Measurements from ENCODE around the gene FGA. TPM values are rescaled to one million over a fixed set of nuclear protein-coding genes. Genes with fewer than 3 reads are reported as not detected.

Gene FGA
- total RNA-seq, 1 experiment from 2014 or later: not detected

GRCh38 chr4:154583230-154583629 lies 7.3 kb downstream of the FGA start:
- no peaks in the 10 kb centered on the region for H3K4me1 ChIP-seq (replicated peaks; ENCODE audit: insufficient read depth)
- no peaks in the 10 kb centered on the region for H3K79me2 ChIP-seq (ENCODE audit: low read depth)
- H2AFZ ChIP-seq: no peak overlapping the region
- H3K27ac ChIP-seq: no peak overlapping the region
- intact Hi-C loops (cut with micrococcal nuclease; ENCODE audit: unreplicated experiment): no loop called here
- no peaks in the 10 kb centered on the region for H4K20me1 ChIP-seq (ENCODE audit: insufficient read depth)
- H3K9me3 ChIP-seq (ENCODE audit: insufficient read depth, low read depth): no peaks in the 10 kb centered on the region
- DNase-seq: no peak
- H3K4me2 ChIP-seq: no peak overlapping the region
- BruUV-seq (replicated peaks): no TSS peak
- H3F3A ChIP-seq (ENCODE audit: insufficient read depth, low read depth): no peaks in the 10 kb centered on the region
- CTCF ChIA-PET: no interaction called here
- TF ChIP-seq EZH2 (IDR thresholded peaks at IDR 0.05; ENCODE audit: low read depth) (no peak), CTCF (conservative IDR thresholded peaks at IDR 0.05) (no peak)
- H3K27me3 ChIP-seq (ENCODE audit: insufficient read depth, low read depth): no peaks in the 10 kb centered on the region
- no peaks in the 10 kb centered on the region for H3K9me2 ChIP-seq (ENCODE audit: insufficient read depth)
- no peaks in the 10 kb centered on the region for H3K36me3 ChIP-seq (ENCODE audit: low read depth)
- no peak overlapping the region for H3K4me3 ChIP-seq
- POLR2A ChIA-PET (ENCODE audit: unreplicated experiment): no interaction called here

GRCh38 chr4:154582723-154583122 lies 7.8 kb downstream of the FGA start:
- ChIA-PET CTCF (no interaction called here), POLR2A (ENCODE audit: unreplicated experiment) (no interaction called here)
- H3K36me3 ChIP-seq (ENCODE audit: low read depth): no peaks in the 10 kb centered on the region
- no peak overlapping the region for H3K27ac ChIP-seq
- intact Hi-C loops (cut with micrococcal nuclease; ENCODE audit: unreplicated experiment): no loop called here
- no peak overlapping the region for H3K4me3 ChIP-seq
- H3K9me2 ChIP-seq (ENCODE audit: insufficient read depth): no peaks in the 10 kb centered on the region
- no peaks in the 10 kb centered on the region for H4K20me1 ChIP-seq (ENCODE audit: insufficient read depth)
- no peaks in the 10 kb centered on the region for H3K9me3 ChIP-seq (ENCODE audit: insufficient read depth, low read depth)
- H3K27me3 ChIP-seq (ENCODE audit: insufficient read depth, low read depth): no peaks in the 10 kb centered on the region
- H2AFZ ChIP-seq: no peak overlapping the region
- DNase-seq: no peak
- BruUV-seq (replicated peaks): no TSS peak
- H3K79me2 ChIP-seq (ENCODE audit: low read depth): no peaks in the 10 kb centered on the region
- no peaks in the 10 kb centered on the region for H3K4me1 ChIP-seq (replicated peaks; ENCODE audit: insufficient read depth)
- TF ChIP-seq EZH2 (IDR thresholded peaks at IDR 0.05; ENCODE audit: low read depth) (no peak), CTCF (conservative IDR thresholded peaks at IDR 0.05) (no peak)
- no peaks in the 10 kb centered on the region for H3F3A ChIP-seq (ENCODE audit: insufficient read depth, low read depth)
- no peak overlapping the region for H3K4me2 ChIP-seq

- no TSS peak for BruUV-seq (replicated peaks)
- CTCF ChIA-PET: no interaction called here
- intact Hi-C loops (cut with micrococcal nuclease; ENCODE audit: unreplicated experiment): no loop called here
These were observed 10.6 kb downstream of the FGA start for GRCh38 chr4:154579927-154580326.

More at GRCh38 chr4:154579927-154580326, 10.6 kb downstream of the FGA start:
- TF ChIP-seq EZH2 (IDR thresholded peaks at IDR 0.05; ENCODE audit: low read depth): no peak
- no peak for TF ChIP-seq CTCF (conservative IDR thresholded peaks at IDR 0.05)
- POLR2A ChIA-PET (ENCODE audit: unreplicated experiment): no interaction called here
- no peaks in the 10 kb centered on the region for H3F3A ChIP-seq (ENCODE audit: insufficient read depth, low read depth)
- no peaks in the 10 kb centered on the region for H3K36me3 ChIP-seq (ENCODE audit: low read depth)
- H3K79me2 ChIP-seq (ENCODE audit: low read depth): no peaks in the 10 kb centered on the region
- no peaks in the 10 kb centered on the region for H3K4me1 ChIP-seq (replicated peaks; ENCODE audit: insufficient read depth)
- H3K27ac ChIP-seq: no peak overlapping the region
- H3K9me2 ChIP-seq (ENCODE audit: insufficient read depth): no peaks in the 10 kb centered on the region
- H4K20me1 ChIP-seq (ENCODE audit: insufficient read depth): no peaks in the 10 kb centered on the region
- DNase-seq: no peak
- H3K4me2 ChIP-seq: no peak overlapping the region
- no peak overlapping the region for H2AFZ ChIP-seq
- no peaks in the 10 kb centered on the region for H3K27me3 ChIP-seq (ENCODE audit: insufficient read depth, low read depth)
- H3K4me3 ChIP-seq: no peak overlapping the region
- no peaks in the 10 kb centered on the region for H3K9me3 ChIP-seq (ENCODE audit: insufficient read depth, low read depth)
